Measurements from ENCODE around the gene CAMK4. TPM values are rescaled to one million over a fixed set of nuclear protein-coding genes. Genes with fewer than 3 reads are reported as not detected.

CAMK4 gene
- total RNA-seq, 1 experiment from 2014 or later: 10.2 TPM

- no peak overlapping the region for H2AFZ ChIP-seq (ENCODE audit: low read depth, low read length, poor library complexity, severe bottlenecking)
- H3K9ac ChIP-seq (ENCODE audit: low read length): no peak overlapping the region
- TF ChIP-seq CEBPB (IDR thresholded peaks at IDR 0.05; ENCODE audit: low read depth): no peak
- no peak for TF ChIP-seq SP1 (IDR thresholded peaks at IDR 0.05; ENCODE audit: low read depth)
- no peak for TF ChIP-seq RAD21 (IDR thresholded peaks at IDR 0.05; ENCODE audit: low read depth)
- TF ChIP-seq EGR1 (IDR thresholded peaks at IDR 0.05; ENCODE audit: low read depth): no peak
- no peak for TF ChIP-seq ZNF274 (IDR thresholded peaks at IDR 0.05; ENCODE audit: low read depth, low read length)
- TF ChIP-seq EZH2 (IDR thresholded peaks at IDR 0.05): no peak
- TF ChIP-seq SRF (IDR thresholded peaks at IDR 0.05; ENCODE audit: low read depth): no peak
- TF ChIP-seq POLR2A (IDR thresholded peaks at IDR 0.05; ENCODE audit: borderline replicate concordance, extremely low read depth, insufficient read depth, insufficient read length): no peak
- no peak for TF ChIP-seq CBX3 (IDR thresholded peaks at IDR 0.05; ENCODE audit: low read depth)
- no peak for TF ChIP-seq MAX (IDR thresholded peaks at IDR 0.05)
- no peak for TF ChIP-seq FOSL1 (IDR thresholded peaks at IDR 0.05; ENCODE audit: low read depth)
- no peak for TF ChIP-seq ATF3 (IDR thresholded peaks at IDR 0.05)
- no peak for TF ChIP-seq ZFX (IDR thresholded peaks at IDR 0.05)
- TF ChIP-seq YY1 (IDR thresholded peaks at IDR 0.05; ENCODE audit: extremely low read depth, insufficient replicate concordance, low read depth, low read length): no peak
- no peak for TF ChIP-seq POLR2AphosphoS5 (IDR thresholded peaks at IDR 0.05; ENCODE audit: low read depth, low read length)
- TF ChIP-seq EZH2phosphoT487 (IDR thresholded peaks at IDR 0.05; ENCODE audit: borderline replicate concordance): no peak
- no peak for TF ChIP-seq SIN3A (IDR thresholded peaks at IDR 0.05; ENCODE audit: low read depth)
- no peak for TF ChIP-seq REST (IDR thresholded peaks at IDR 0.05; ENCODE audit: low read depth)
- no peak for TF ChIP-seq TCF7L2 (IDR thresholded peaks at IDR 0.05; ENCODE audit: borderline replicate concordance, extremely low read depth, insufficient read depth, insufficient read length)
- no peak for TF ChIP-seq ELF1 (IDR thresholded peaks at IDR 0.05; ENCODE audit: borderline replicate concordance, low read depth)
- H3K36me3 ChIP-seq (ENCODE audit: control insufficient read depth in 1 of 2, insufficient read depth in 2 of 2, low read length in 2 of 2): no peaks in the 10 kb centered on the region
- H3K9me2 ChIP-seq (ENCODE audit: insufficient read depth): no peaks in the 10 kb centered on the region
- DNase-seq (ENCODE audit: low read depth, low spot score) (no peak), ATAC-seq (no peak)
- no peaks in the 10 kb centered on the region for H3K4me1 ChIP-seq (ENCODE audit: control insufficient read depth in 1 of 2, insufficient read depth in 2 of 2, low read length in 2 of 2)
- intact Hi-C loops (cut with micrococcal nuclease): no loop called here
- no peaks in the 10 kb centered on the region for H3K9me3 ChIP-seq (ENCODE audit: control insufficient read depth in 1 of 2, insufficient read depth in 1 of 2, low read depth in 1 of 2, low read length in 2 of 2)
- CTCF ChIA-PET: no interaction called here
- no peak overlapping the region for H3K27ac ChIP-seq (ENCODE audit: low read depth, low read length)
- no peaks in the 10 kb centered on the region for H4K20me1 ChIP-seq (ENCODE audit: insufficient read depth)
- BruUV-seq (replicated peaks): no TSS peak
- RAD21 ChIA-PET (ENCODE audit: low non-redundant PET in 1 of 2, low total read pairs in 2 of 2, uncharacterized antibody in 2 of 2, unreplicated experiment in 2 of 2): no interaction called here
- no peak overlapping the region for H3K4me3 ChIP-seq (replicated peaks in 1 of 2; ENCODE audit: low read depth in 1 of 2, low read length in 2 of 2)
- H3K4me2 ChIP-seq (ENCODE audit: low read length): no peak overlapping the region
- no peaks in the 10 kb centered on the region for H3K79me2 ChIP-seq (ENCODE audit: insufficient read depth, low read length)
- H3K27me3 ChIP-seq (ENCODE audit: insufficient read depth, low read length): peaks cover 4% of the 10 kb centered on the region; the same call in 1 of the 2 replicates
- POLR2A ChIA-PET: no interaction called here
Observed at GRCh38 chr5:111198281-111198966, 25.8 kb upstream of the CAMK4 start.

Data from HCT116 (cell line).